Measurements from ENCODE around the gene MICU1.
"Not testable (repeated sequence)": the region's sequence is repeated elsewhere in the genome, so short reads cannot be mapped to it uniquely, and the experiment has no call there.

Gene MICU1

GRCh38 chr10:72429931-72430330, 195.9 kb downstream of the MICU1 start:
- DNase-seq, result no peak

- no peak for DNase-seq
These were observed 198.9 kb downstream of the MICU1 start for GRCh38 chr10:72426986-72427385.

GRCh38 chr10:72425133-72425532, 200.7 kb downstream of the MICU1 start:
- no peak for DNase-seq

- DNase-seq, result no peak
These were observed 201.3 kb downstream of the MICU1 start for GRCh38 chr10:72424561-72424960.

DNA sequence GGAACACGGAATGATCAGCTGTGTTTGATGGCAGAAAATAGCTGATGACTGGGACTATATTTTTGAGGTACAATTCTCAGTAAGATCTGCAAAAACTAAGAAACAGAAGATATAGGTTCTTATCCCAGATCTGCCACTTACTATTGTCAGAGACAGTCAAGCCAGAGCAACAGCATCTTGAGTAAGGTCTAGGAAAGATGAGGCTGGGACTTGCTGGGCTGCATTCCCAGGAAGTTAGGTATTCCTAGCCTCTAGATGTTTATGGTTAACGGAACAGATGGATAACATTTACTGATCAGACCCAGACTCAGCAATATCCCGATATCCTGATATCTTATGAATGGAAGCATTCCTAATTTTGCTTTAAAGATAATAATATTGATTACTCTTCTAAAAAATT, 202.5 kb downstream of the MICU1 start:
- DNase-seq, result no peak

GRCh38 chr10:72421885-72422540, 203.9 kb downstream of the MICU1 start:
- no peak for DNase-seq

- no peak for DNase-seq
These were observed 206.6 kb downstream of the MICU1 start for GRCh38 chr10:72419241-72419640.

DNA sequence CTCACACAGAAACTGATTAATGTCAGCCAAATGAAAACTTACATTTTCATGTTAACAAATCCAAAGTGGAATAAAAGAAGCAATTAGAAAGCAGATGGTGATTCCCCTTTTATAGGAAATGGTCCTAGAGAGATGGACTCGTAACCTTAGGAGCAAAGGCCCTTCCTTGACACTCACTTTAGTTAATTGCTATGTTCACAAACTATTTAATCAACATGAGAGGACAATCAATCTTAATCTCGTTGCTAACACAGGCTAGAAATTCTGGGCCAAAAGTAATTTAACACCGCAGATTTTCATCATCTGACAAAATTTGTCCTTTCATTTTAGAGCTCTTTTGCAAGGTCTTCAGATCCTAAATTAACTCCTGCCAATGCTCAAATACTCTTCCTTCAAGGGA, 207.2 kb downstream of the MICU1 start:
- no peak for DNase-seq

DNA sequence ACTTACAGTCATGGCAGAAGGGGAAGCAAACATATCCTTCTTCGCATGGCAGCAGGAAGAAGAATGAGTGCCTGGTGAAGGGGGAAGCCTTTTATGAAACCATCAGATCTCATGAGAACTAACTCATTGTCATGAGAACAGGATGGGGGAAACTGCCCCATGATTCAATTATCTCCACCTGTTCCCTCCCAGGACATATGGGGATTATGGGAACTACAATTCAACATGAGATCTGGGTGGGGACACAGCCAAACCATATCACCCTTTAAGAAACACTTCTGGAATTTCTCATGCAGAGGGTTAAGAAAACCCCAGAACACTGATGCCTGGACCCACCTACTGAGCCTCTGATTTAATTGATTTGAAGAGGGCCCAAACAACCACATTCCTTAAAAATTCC, 207.9 kb downstream of the MICU1 start:
- no peak for DNase-seq

DNA sequence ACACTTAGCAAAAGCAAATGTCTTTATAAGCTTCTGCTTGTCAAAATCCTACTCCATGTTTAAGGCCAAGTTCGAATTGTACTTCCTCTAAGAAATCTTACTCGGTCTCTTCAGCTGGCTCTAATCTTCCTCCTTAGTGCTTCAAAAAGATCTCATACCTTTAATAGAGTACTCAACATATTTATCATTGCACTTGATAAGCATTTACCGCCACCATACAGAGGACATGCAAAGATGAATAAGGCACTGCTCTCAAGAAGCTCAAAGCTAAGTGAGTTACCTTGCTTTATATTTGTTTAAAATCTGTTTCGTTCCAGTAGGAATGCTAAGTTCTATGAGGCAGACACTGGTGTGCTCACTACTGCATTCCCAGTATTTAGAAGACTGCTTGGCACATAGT, 209.2 kb downstream of the MICU1 start:
- DNase-seq, result no peak

GRCh38 chr10:72414642-72415041, 211.2 kb downstream of the MICU1 start:
- no peak for DNase-seq

GRCh38 chr10:72409167-72409566, 216.7 kb downstream of the MICU1 start:
- DNase-seq, result no peak

- no peak for DNase-seq
These were observed 217.8 kb downstream of the MICU1 start for GRCh38 chr10:72407927-72408600.

DNA sequence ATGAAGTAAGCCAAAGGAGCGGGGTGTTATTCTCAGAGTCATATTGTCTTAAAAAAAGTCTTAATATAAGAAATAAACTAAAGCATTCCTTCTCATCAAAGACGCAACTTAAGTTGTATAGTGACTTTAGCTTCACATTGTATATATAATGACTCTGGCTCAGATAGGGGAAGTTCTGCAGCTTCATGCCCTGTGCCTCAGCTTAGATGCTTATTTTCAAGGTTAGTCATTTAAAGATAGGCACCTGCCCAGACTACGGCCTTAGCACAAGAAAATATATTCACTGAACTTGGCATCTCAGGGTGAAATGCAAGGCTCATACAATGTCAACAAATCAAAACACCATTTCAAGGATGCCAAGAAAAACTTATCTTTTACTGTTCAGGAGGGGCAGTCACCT, 218.4 kb downstream of the MICU1 start:
- DNase-seq, result no peak

DNA sequence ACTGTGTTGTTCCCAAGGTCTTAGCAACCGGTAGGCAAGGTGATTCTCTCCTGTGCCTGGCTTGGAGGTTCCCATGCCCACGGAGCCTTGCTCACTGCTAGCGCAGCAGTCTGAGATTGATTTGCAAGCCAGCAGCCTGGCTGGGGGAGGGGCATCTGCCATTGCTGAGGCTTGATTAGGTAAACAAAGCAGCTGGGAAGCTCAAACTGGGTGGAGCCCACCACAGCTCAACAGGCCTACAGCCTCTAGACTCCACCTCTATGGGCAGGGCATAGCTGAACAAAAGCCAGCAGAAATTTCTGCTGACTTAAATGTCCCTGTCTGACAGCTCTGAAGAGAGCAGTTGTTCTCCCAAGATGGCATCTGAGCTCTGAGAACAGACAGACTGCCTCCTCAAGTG, 230.3 kb downstream of the MICU1 start:
- DNase-seq, result not testable (repeated sequence)

GRCh38 chr10:72392571-72392970, 233.3 kb downstream of the MICU1 start:
- DNase-seq, result no peak

- no peak for DNase-seq
These were observed 235.1 kb downstream of the MICU1 start for GRCh38 chr10:72390764-72391163.

DNA sequence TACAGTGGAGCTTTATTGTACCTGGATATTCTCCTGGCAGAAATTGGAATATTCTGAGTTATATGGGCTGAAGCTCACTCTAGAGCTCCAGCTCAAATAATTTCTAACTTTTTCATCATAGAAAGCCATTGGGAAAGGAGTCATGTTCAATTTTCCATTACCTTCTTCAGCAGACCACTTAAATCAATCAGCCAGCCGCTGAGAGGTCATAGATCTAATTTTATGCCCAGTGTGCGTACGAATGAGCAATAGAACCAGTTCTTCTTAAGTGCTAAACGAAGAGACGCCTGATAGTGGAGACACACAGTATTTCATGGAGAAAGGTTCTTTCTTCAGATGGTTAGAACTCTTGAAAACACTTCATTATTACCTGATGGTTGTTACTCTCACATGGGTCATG, 236.2 kb downstream of the MICU1 start:
- DNase-seq, result no peak

GRCh38 chr10:72389014-72389413, 236.9 kb downstream of the MICU1 start:
- DNase-seq, result no peak

DNA sequence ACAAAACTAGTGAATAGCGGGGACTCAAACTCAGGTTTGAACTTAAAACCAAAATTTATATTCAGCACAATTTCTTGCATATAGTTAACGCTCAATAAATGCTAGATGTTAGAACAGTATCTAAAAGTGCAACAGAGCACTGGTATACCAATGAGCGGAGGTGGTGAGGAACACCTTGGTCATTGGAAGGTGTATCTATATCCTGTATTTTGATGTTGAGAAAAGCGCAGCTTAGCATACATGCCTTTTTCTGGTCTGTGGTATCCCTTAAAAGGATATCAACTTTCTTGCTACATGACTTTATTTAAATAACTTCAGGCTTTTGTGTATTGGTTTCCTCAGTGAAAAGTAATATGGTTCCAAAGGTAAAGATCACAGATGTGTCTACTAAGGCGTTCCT, 237.8 kb downstream of the MICU1 start:
- DNase-seq, result no peak

DNA sequence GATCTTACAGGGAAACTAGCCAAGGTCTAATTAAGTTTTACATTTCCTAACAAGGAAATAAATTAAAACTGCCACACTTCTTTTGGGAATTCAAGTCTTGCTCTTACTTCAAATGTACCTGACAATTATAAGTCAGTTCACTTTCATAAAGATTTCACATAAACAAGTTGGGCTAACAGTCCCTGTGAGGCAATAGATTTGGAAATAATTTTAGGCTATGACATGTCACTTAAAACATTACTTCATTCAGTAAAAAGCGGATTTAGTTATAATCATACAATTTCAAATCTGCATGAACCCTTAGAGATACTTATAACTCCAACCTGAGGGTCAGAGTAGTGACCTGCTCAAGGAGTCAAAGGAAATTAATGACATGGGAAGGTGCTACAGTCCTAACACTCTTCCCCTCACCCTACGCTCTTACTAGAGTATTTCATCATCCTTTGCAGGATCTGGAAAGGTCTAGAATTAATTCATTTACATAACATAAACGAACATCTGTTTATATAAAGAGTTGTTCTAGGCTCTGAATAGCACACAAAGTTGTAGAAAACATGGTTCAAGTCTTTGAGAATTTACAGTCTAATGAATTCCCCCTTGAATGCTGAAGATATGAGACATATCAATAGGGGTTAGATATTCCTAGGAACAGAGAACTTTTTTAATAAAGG, 238.8 kb downstream of the MICU1 start:
- DNase-seq, result no peak

DNA sequence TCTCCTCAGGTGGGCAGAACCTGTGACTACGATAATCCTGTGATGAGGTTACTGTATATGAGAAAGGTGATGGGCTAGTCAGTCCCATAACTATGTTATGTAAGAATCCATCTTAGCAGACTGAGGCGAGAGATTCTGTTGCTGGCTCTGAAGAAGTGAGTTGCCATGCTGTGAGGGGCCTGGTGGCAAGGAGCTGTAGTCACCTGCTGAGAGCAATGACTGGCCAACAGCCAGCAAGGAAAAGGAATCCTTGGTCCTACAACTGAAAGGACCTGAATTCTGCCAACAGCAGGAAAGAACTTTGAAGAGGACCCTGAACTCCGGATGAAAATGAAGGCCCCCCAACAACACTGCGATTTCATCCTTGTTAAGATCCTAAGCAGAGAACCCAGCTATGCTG, 240.2 kb downstream of the MICU1 start:
- DNase-seq, result no peak

GRCh38 chr10:72384982-72385381, 240.9 kb downstream of the MICU1 start:
- not testable (repeated sequence) for DNase-seq

GRCh38 chr10:72379776-72380175, 246.1 kb downstream of the MICU1 start:
- DNase-seq, result no peak

Data from activated gamma-delta T cell treated with Interleukin-2 at 50 U/mL for 16 hours (primary cell).